H9 (cell line): Measurements from ENCODE around the gene GTF2B. TPM values are rescaled to one million over a fixed set of nuclear protein-coding genes. Genes with fewer than 3 reads are reported as not detected.
A peak's percentile ranks its signal among the peaks of the same experiment; 100 is the strongest.

Source experiments
- DNase-seq: peaks from one replicate; pipeline ENCODE4 v3.0.0-alpha.2; 2017
- H2AFZ ChIP-seq: one replicate; pipeline ENCODE4 v1.6.1; 2013; ENCODE audit warnings: mild to moderate bottlenecking, low read length, control low read depth, moderate library complexity
- H2AK5ac ChIP-seq: 2 replicates; pipeline ENCODE4 v1.6.1; 2013; ENCODE audit warnings: low read length, control low read depth, mixed read lengths; ENCODE audit not compliant: insufficient read length
- H2BK120ac ChIP-seq: one replicate; pipeline ENCODE4 v1.6.1; 2013; ENCODE audit warnings: low read depth, mild to moderate bottlenecking, low read length, control low read depth, inconsistent platforms; ENCODE audit not compliant: poor library complexity, severe bottlenecking
- H2BK12ac ChIP-seq: 2 replicates; pipeline ENCODE4 v1.6.1; 2013; ENCODE audit warnings: low read length, control low read depth, mixed read lengths, low read depth; ENCODE audit not compliant: insufficient read length
- H2BK15ac ChIP-seq: 2 replicates; pipeline ENCODE4 v1.6.1; 2013; ENCODE audit warnings: low read depth, low read length, control low read depth
- H2BK20ac ChIP-seq: one replicate; pipeline ENCODE4 v1.6.1; 2013; ENCODE audit warnings: low read depth, mild to moderate bottlenecking, low read length, control low read depth, inconsistent platforms; ENCODE audit not compliant: poor library complexity, severe bottlenecking
- H2BK5ac ChIP-seq: 2 replicates; pipeline ENCODE4 v1.6.1; 2013; ENCODE audit warnings: low read length, control low read depth, mixed read lengths; ENCODE audit not compliant: insufficient read length
- H3K14ac ChIP-seq: 2 replicates; pipeline ENCODE4 v1.6.1; 2013; ENCODE audit warnings: low read length, control low read depth; ENCODE audit not compliant: insufficient read depth
- H3K18ac ChIP-seq: 2 replicates; pipeline ENCODE4 v1.6.1; 2013; ENCODE audit warnings: low read depth, mild to moderate bottlenecking, mixed read lengths, low read length, control low read depth; ENCODE audit not compliant: insufficient read length
- H3K23ac ChIP-seq: 2 replicates; pipeline ENCODE4 v1.6.1; 2013; ENCODE audit warnings: low read length, control low read depth, mixed read lengths, low read depth; ENCODE audit not compliant: insufficient read length
- H3K23me2 ChIP-seq: 2 replicates; pipeline ENCODE4 v1.6.1; 2013; ENCODE audit warnings: low read depth, mild to moderate bottlenecking, mixed read lengths, low read length, control low read depth; ENCODE audit not compliant: insufficient read length, poor library complexity, severe bottlenecking
- H3K27ac ChIP-seq: 2 replicates; pipeline ENCODE4 v1.5.1; 2013; ENCODE audit warnings: low read length, control low read depth, mixed read lengths, low read depth; ENCODE audit not compliant: insufficient read length
- H3K27me3 ChIP-seq: 2 replicates; pipeline ENCODE4 v1.6.1; 2013; ENCODE audit warnings: low read length, control low read depth, inconsistent platforms; ENCODE audit not compliant: insufficient read depth
- H3K4ac ChIP-seq: 2 replicates; pipeline ENCODE4 v1.6.1; 2013; ENCODE audit warnings: low read depth, mild to moderate bottlenecking, control low read depth, inconsistent platforms, low read length, moderate library complexity
- H3K4me1 ChIP-seq: 2 replicates; pipeline ENCODE4 v1.6.1; 2013; ENCODE audit warnings: low read length, control low read depth, inconsistent platforms; ENCODE audit not compliant: insufficient read depth
- H3K4me2 ChIP-seq: 2 replicates; pipeline ENCODE4 v1.6.1; 2013; ENCODE audit warnings: low read length, control low read depth, mixed read lengths; ENCODE audit not compliant: insufficient read length, insufficient read depth
- H3K56ac ChIP-seq: 2 replicates; pipeline ENCODE4 v1.6.1; 2013; ENCODE audit warnings: low read depth, mild to moderate bottlenecking, mixed read lengths, low read length, control low read depth; ENCODE audit not compliant: insufficient read length
- H3K79me1 ChIP-seq: 2 replicates; pipeline ENCODE4 v1.6.1; 2013; ENCODE audit warnings: low read depth, mild to moderate bottlenecking, moderate library complexity, low read length, control low read depth, inconsistent platforms; ENCODE audit not compliant: insufficient read depth, poor library complexity, severe bottlenecking
- H3K79me2 ChIP-seq: 2 replicates; pipeline ENCODE4 v1.6.1; 2013; ENCODE audit warnings: low read length, control low read depth, inconsistent platforms; ENCODE audit not compliant: insufficient read depth
- H3K9ac ChIP-seq: 2 replicates; pipeline ENCODE4 v1.6.1; 2013; ENCODE audit warnings: low read length, control low read depth, mixed read lengths; ENCODE audit not compliant: insufficient read length; ENCODE audit errors: extremely low read depth
- H3K9me3 ChIP-seq: one replicate; pipeline ENCODE4 v1.6.1; 2013; ENCODE audit warnings: low read depth, low read length, inconsistent platforms; ENCODE audit not compliant: control insufficient read depth
- H3T11ph ChIP-seq: one replicate; pipeline ENCODE4 v1.6.1; 2013; ENCODE audit warnings: mild to moderate bottlenecking, low read length, control low read depth, inconsistent platforms
- H4K20me1 ChIP-seq: one replicate; pipeline ENCODE4 v1.6.1; 2013; ENCODE audit not compliant: control insufficient read depth, insufficient read length, insufficient read depth
- H4K5ac ChIP-seq: 2 replicates; pipeline ENCODE4 v1.6.1; 2013; ENCODE audit warnings: low read depth, mild to moderate bottlenecking, mixed read lengths, low read length, control low read depth; ENCODE audit not compliant: insufficient read length
- H4K8ac ChIP-seq: replicated peaks from 2 replicates; pipeline ENCODE4 v1.6.1; 2013; ENCODE audit warnings: low read length, control low read depth, mixed read lengths, low read depth; ENCODE audit not compliant: insufficient read length
- H4K91ac ChIP-seq: 2 replicates; pipeline ENCODE4 v1.6.1; 2013; ENCODE audit warnings: low read depth, mild to moderate bottlenecking, moderate library complexity, mixed read lengths, low read length, control low read depth; ENCODE audit not compliant: insufficient read length
- H3K27ac Mint-ChIP-seq, 3 experiments: 2 replicates in 2 of 3; 3 replicates in 1 of 3; pipeline ENCODE4 v1.8.0; 2020 to 2021; ENCODE audit warnings: mixed read lengths in 3 of 3, mild to moderate bottlenecking in 1 of 3, moderate library complexity in 1 of 3
- H3K27me3 Mint-ChIP-seq: 2 replicates; pipeline ENCODE4 v1.8.0; 2021; ENCODE audit warnings: low read depth, mild to moderate bottlenecking, moderate library complexity, mixed read lengths
- H3K36me3 Mint-ChIP-seq, 3 experiments: 2 replicates in 2 of 3; 3 replicates in 1 of 3; pipeline ENCODE4 v1.8.0; 2020 to 2021; ENCODE audit warnings: low read depth in 3 of 3, mixed read lengths in 3 of 3; ENCODE audit not compliant: insufficient read depth in 1 of 3
- H3K4me1 Mint-ChIP-seq, 2 experiments: 2 replicates each; pipeline ENCODE4 v1.8.0; 2020; ENCODE audit warnings: mixed read lengths in 2 of 2
- H3K4me3 Mint-ChIP-seq, 2 experiments: 2 replicates in 1 of 2; 3 replicates in 1 of 2; pipeline ENCODE4 v1.8.0; 2020 to 2021; ENCODE audit warnings: mild to moderate bottlenecking in 2 of 2, mixed read lengths in 2 of 2, moderate library complexity in 1 of 2
- H3K9me3 Mint-ChIP-seq, 2 experiments: 2 replicates in 1 of 2; 3 replicates in 1 of 2; pipeline ENCODE4 v1.8.0; 2020; ENCODE audit warnings: mild to moderate bottlenecking in 2 of 2, mixed read lengths in 2 of 2, moderate library complexity in 1 of 2
- CTCF ChIP-seq: fragments of 200-600 bp; sonication (generic); conservative IDR thresholded peaks from 3 replicates; pipeline ENCODE4 v1.8.0; 2021; ENCODE audit warnings: antibody characterized with exemption, mild to moderate bottlenecking
- WGBS: extraction: QIAGEN DNeasy Blood & Tissue Kit; methylation state at CpG from one replicate; pipeline ENCODE4 v1.1.7; 2013; ENCODE audit warnings: missing lambda C conversion rate, low lambda C conversion rate, mixed read lengths; ENCODE audit not compliant: insufficient read length; ENCODE audit errors: extremely low coverage; 5-methylcytosine and 5-hydroxymethylcytosine counted together
- total RNA-seq: library from RNA; stranded (reverse); gene quantifications from 2 replicates; pipeline ENCODE4 v1.2.1, GENCODE V29; 2021

Gene GTF2B
- total RNA-seq, 1 experiment from 2014 or later, result 23.2 TPM

GRCh38 chr1:88877911-88878310 lies 13.5 kb downstream of the GTF2B start:
- H2BK5ac ChIP-seq, result no peak overlapping the region
- no peak overlapping the region for H2BK12ac ChIP-seq
- no peaks in the 10 kb centered on the region; a peak in 1 of 7 replicates for H3K36me3 Mint-ChIP-seq
- no peak overlapping the region for H2BK20ac ChIP-seq
- no peak overlapping the region for H3K56ac ChIP-seq
- no peak overlapping the region for H2AFZ ChIP-seq
- H3T11ph ChIP-seq, result no peak overlapping the region
- no peak overlapping the region for H3K27ac ChIP-seq
- no peak overlapping the region for H2BK120ac ChIP-seq
- no peak overlapping the region for H3K9ac ChIP-seq
- no peaks in the 10 kb centered on the region for H3K79me1 ChIP-seq
- H3K18ac ChIP-seq, result no peak overlapping the region
- no peaks in the 10 kb centered on the region for H3K4me1 Mint-ChIP-seq
- no peak overlapping the region for H4K8ac ChIP-seq
- no peak overlapping the region for H3K14ac ChIP-seq
- H3K4me2 ChIP-seq, result no peak overlapping the region
- no peaks in the 10 kb centered on the region for H4K20me1 ChIP-seq
- WGBS, result no CpG with 5 or more reads among the region's 9 CpGs
- H3K27ac Mint-ChIP-seq, result peak overlapping the region; percentile 8 to 84 (median 80); a peak in 4 of 7 replicates
- no peaks in the 10 kb centered on the region for H3K23me2 ChIP-seq
- H3K4me3 Mint-ChIP-seq, result no peak overlapping the region
- H3K4ac ChIP-seq, result no peak overlapping the region
- no peak overlapping the region for H4K5ac ChIP-seq
- DNase-seq, result no peak
- no peak overlapping the region for H4K91ac ChIP-seq
- no peaks in the 10 kb centered on the region for H3K9me3 ChIP-seq
- H3K23ac ChIP-seq, result no peak overlapping the region
- no peaks in the 10 kb centered on the region for H3K79me2 ChIP-seq
- no peak for TF ChIP-seq CTCF
- no peak overlapping the region for H2BK15ac ChIP-seq
- no peaks in the 10 kb centered on the region for H3K27me3 ChIP-seq
- no peaks in the 10 kb centered on the region for H3K4me1 ChIP-seq
- no peaks in the 10 kb centered on the region for H3K27me3 Mint-ChIP-seq
- no peaks in the 10 kb centered on the region for H3K9me3 Mint-ChIP-seq
- H2AK5ac ChIP-seq, result no peak overlapping the region
